Right lobe of liver (tissue), 6 donors: ENCODE measurements around the gene ADAMTS2. TPM values are rescaled to one million over a fixed set of nuclear protein-coding genes. Genes with fewer than 3 reads are reported as not detected.

ENCODE experiments used
- ATAC-seq, 4 donors: fragments of 200-7000 bp; cut with Tn5 transposase; one replicate each; pipeline ENCODE4 v1.9.1; 2020; ENCODE audit warnings: mild to moderate bottlenecking in 4 of 4, moderate library complexity in 4 of 4
- DNase-seq, 3 donors: peaks; one replicate each; pipeline ENCODE4 v3.0.0-alpha.2; 2020
- H3K27ac ChIP-seq, 3 donors: fragments of 200-600 bp; one replicate each; pipeline ENCODE4 v1.8.0; 2022
- H3K27me3 ChIP-seq, 2 donors: fragments of 200-600 bp; one replicate each; pipeline ENCODE4 v1.8.0; 2022
- H3K36me3 ChIP-seq, 4 donors: fragments of 200-600 bp; sonication (generic) in 1 of 4; one replicate each; pipeline versions ENCODE4 v1.5.1 to v1.8.0; 2017 to 2022; ENCODE audit warnings: control low read depth in 1 of 4
- H3K4me1 ChIP-seq, 4 donors: fragments of 200-600 bp; sonication (generic) in 1 of 4; one replicate each; pipeline versions ENCODE4 v1.5.1 to v1.8.0; 2017 to 2022; ENCODE audit warnings: control low read depth in 1 of 4
- H3K4me3 ChIP-seq, 3 donors: fragments of 200-600 bp; one replicate each; pipeline ENCODE4 v1.8.0; 2022
- H3K9me3 ChIP-seq, 4 donors: fragments of 200-600 bp; sonication (generic) in 1 of 4; one replicate each; pipeline versions ENCODE4 v1.5.1 to v1.8.0; 2017 to 2022; ENCODE audit warnings: control low read depth in 1 of 4
- CTCF ChIP-seq, 4 donors: fragments of 200-600 bp in 3 of 4; fragments of 450-650 bp in 1 of 4; IDR thresholded peaks; one replicate each; pipeline versions ENCODE4 v1.5.1 to v1.8.0; 2016 to 2022; ENCODE audit warnings: antibody characterized with exemption in 4 of 4, mild to moderate bottlenecking in 2 of 4
- POLR2A ChIP-seq: fragments of 450-650 bp; IDR thresholded peaks from one replicate; pipeline ENCODE4 v1.6.1; 2017; ENCODE audit warnings: antibody characterized with exemption, mild to moderate bottlenecking
- WGBS: methylation state at CpG from one replicate; pipeline ENCODE4 v1.1.6; 2018; ENCODE audit warnings: low coverage, low lambda C conversion rate; ENCODE audit not compliant: insufficient coverage; ENCODE audit errors: missing lambda C conversion rate; 5-methylcytosine and 5-hydroxymethylcytosine counted together
- intact Hi-C, 2 donors: fragments of 100-400 bp; cut with DNase I; formaldehyde crosslinking; loops; one replicate each; pipeline versions ENCODE4 v1.11.2 to v1.14.1; 2022
- total RNA-seq, 6 experiments: library from RNA; depleted of rRNA in 2 of 6; stranded (reverse); fragments of >200 nt in 2 of 6; fragmentation: NEBNext Ultra II Directional in 3 of 6; extraction: Animal tissue kit (Norgen Biotek cat#: 25700) in 3 of 6; gene quantifications; one replicate each; pipeline versions ENCODE4 v1.1.0 to v1.2.4, GENCODE V29; 2016 to 2023
- donor health status: DM: no; HTN: yes; CAD: no.
- donor health status: DM: no; HTN: no; CAD: no.
- donor health status: DM: no; HTN: no; CAD: no.
- donor health status: DM: no; HTN: yes; CAD: no.
- donor health status: DM: no; HTN: yes; CAD: no.

ADAMTS2 gene
- total RNA-seq, 6 experiments from 2014 or later, result 6.3 to 18.9 (median 13.5) TPM

- intact Hi-C loops, result no loop called here
- no peaks in the 10 kb centered on the region for H3K27me3 ChIP-seq
- H3K4me1 ChIP-seq, result no peaks in the 10 kb centered on the region
- DNase-seq (peak in 2 of 3 donors; percentile 28 to 43), ATAC-seq (no peak)
- 65% methylated on average over 15 of the region's 15 CpGs for WGBS
- TF ChIP-seq CTCF (IDR thresholded peaks at IDR 0.05) (no peak), POLR2A (no peak)
- H3K4me3 ChIP-seq, result no peak overlapping the region
- H3K36me3 ChIP-seq, result no peaks in the 10 kb centered on the region
- H3K27ac ChIP-seq, result no peak overlapping the region
- H3K9me3 ChIP-seq, result no peaks in the 10 kb centered on the region
Measured at GRCh38 chr5:179241175-179241574, 104.1 kb downstream of the ADAMTS2 start.

- DNase-seq (peak in 2 of 3 donors; percentile 23 to 33), ATAC-seq (no peak)
- WGBS, result 77% methylated on average over 6 of the region's 14 CpGs
- Histone ChIP-seq H3K4me1 (no peaks in the 10 kb centered on the region), H3K4me3 (no peak overlapping the region), H3K27me3 (no peaks in the 10 kb centered on the region), H3K27ac (no peak overlapping the region), H3K9me3 (no peaks in the 10 kb centered on the region), H3K36me3 (no peaks in the 10 kb centered on the region)
- intact Hi-C loops, result no loop called here
- TF ChIP-seq POLR2A (no peak), CTCF (IDR thresholded peaks at IDR 0.05) (no peak)
Measured at GRCh38 chr5:179240561-179240960, 104.7 kb downstream of the ADAMTS2 start.

GRCh38 chr5:179239256-179240135 is 105.8 kb downstream of the ADAMTS2 start:
- TF ChIP-seq POLR2A (no peak), CTCF (IDR thresholded peaks at IDR 0.05) (no peak)
- ATAC-seq, result no peak
- 71% methylated on average over 19 of the region's 23 CpGs for WGBS
- Histone ChIP-seq H3K36me3 (no peaks in the 10 kb centered on the region), H3K9me3 (no peaks in the 10 kb centered on the region), H3K4me3 (no peak overlapping the region), H3K27me3 (no peaks in the 10 kb centered on the region), H3K4me1 (no peaks in the 10 kb centered on the region), H3K27ac (no peak overlapping the region)
- DNase-seq, result peak in 2 of 3 donors; percentile 17 to 37
- intact Hi-C loops, result no loop called here

GRCh38 chr5:179238628-179238970 is 106.7 kb downstream of the ADAMTS2 start:
- ATAC-seq, result no peak
- no peaks in the 10 kb centered on the region for H3K27me3 ChIP-seq
- no peaks in the 10 kb centered on the region for H3K4me1 ChIP-seq
- no peaks in the 10 kb centered on the region for H3K9me3 ChIP-seq
- TF ChIP-seq CTCF (IDR thresholded peaks at IDR 0.05), result no peak
- TF ChIP-seq POLR2A, result no peak
- WGBS, result 73% methylated on average over 2 of the region's 8 CpGs
- no peak overlapping the region for H3K27ac ChIP-seq
- intact Hi-C loops, result no loop called here
- peak in 1 of 3 donors; percentile 22 for DNase-seq
- no peak overlapping the region for H3K4me3 ChIP-seq
- H3K36me3 ChIP-seq, result no peaks in the 10 kb centered on the region
